AG04449 (cell line): ENCODE data around the gene POP4.

Experiments
- CTCF ChIA-PET: fragments of 350-600 bp; formaldehyde crosslinking; extraction: SDS; loops from one replicate; lab custom pipeline; 2021; ENCODE audit warnings: antibody characterized with exemption; lab: Yijun Ruan, JAX
- POLR2A ChIA-PET: fragments of 400-600, 350-600 bp; formaldehyde crosslinking; extraction: SDS; loops from one replicate; lab custom pipeline; 2020; ENCODE audit warnings: antibody characterized with exemption, inconsistent platforms; lab: Yijun Ruan, JAX
- DNase-seq: peaks from one replicate; pipeline ENCODE4 v3.0.0-alpha.2; 2010; ENCODE audit warnings: low read depth, low spot score
- H3K4me3 ChIP-seq: 2 replicates; pipeline ENCODE4 v1.5.1; 2011; ENCODE audit warnings: low read depth, mild to moderate bottlenecking, control low read depth, low read length
- TF ChIP-seq, protein P1 (sequence below): IDR thresholded peaks from one replicate; pipeline ENCODE4 v1.5.1; 2011; ENCODE audit warnings: mild to moderate bottlenecking, moderate library complexity, low read length, control low read depth, inconsistent platforms; ENCODE audit not compliant: insufficient read depth; ENCODE audit errors: missing control alignments

POP4 gene

GRCh38 chr19:29612801-29613595 lies 6.9 kb downstream of the POP4 start:
- ChIA-PET CTCF (interaction anchor here (3.8 to 22.2 kb wide), 6 partner anchors 12 to 112 kb away, joined by 21 to 647 read pairs (median 89); partner anchors contain the start of gene C19orf12), POLR2A (interaction anchor here (0.8 kb wide), 1 partner anchor 103 kb away, joined by 3 read pairs; no protein-coding TSS in a partner anchor)
- TF ChIP-seq, protein P1, sequence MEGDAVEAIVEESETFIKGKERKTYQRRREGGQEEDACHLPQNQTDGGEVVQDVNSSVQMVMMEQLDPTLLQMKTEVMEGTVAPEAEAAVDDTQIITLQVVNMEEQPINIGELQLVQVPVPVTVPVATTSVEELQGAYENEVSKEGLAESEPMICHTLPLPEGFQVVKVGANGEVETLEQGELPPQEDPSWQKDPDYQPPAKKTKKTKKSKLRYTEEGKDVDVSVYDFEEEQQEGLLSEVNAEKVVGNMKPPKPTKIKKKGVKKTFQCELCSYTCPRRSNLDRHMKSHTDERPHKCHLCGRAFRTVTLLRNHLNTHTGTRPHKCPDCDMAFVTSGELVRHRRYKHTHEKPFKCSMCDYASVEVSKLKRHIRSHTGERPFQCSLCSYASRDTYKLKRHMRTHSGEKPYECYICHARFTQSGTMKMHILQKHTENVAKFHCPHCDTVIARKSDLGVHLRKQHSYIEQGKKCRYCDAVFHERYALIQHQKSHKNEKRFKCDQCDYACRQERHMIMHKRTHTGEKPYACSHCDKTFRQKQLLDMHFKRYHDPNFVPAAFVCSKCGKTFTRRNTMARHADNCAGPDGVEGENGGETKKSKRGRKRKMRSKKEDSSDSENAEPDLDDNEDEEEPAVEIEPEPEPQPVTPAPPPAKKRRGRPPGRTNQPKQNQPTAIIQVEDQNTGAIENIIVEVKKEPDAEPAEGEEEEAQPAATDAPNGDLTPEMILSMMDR, result no peak

GRCh38 chr19:29614046-29614445 lies 8.0 kb downstream of the POP4 start:
- no peak overlapping the region for H3K4me3 ChIP-seq
- DNase-seq, result no peak
- POLR2A ChIA-PET, result no interaction called here
- CTCF ChIA-PET, result interaction anchor here (0.8 to 22.2 kb wide), 5 partner anchors 11 to 97 kb away, joined by 3 to 647 read pairs (median 24); partner anchors contain the start of gene C19orf12
- TF ChIP-seq, protein P1, result no peak

More at GRCh38 chr19:29612801-29613595, 6.9 kb downstream of the POP4 start:
- DNase-seq, result no peak
- H3K4me3 ChIP-seq, result no peak overlapping the region

DNA sequence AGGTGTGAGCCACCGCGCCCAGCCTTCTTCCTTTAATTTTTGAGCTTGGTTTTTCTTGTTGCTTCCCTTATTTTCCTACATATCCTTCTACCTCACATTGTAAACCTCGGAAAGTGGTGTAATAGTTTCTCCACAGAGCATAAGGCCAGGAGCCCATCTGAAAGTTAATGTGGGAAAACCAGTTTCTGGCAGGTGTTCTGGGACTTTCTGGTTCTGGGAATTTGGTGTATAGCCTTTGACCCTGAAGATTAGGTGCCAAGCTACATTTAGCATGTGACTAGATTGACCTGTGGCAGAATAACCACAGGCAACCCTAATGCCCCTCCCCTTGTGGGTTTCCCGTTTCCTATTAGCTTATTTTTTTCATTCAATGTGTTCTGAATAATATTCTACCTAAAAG lies 8.7 kb downstream of the POP4 start:
- no peak overlapping the region for H3K4me3 ChIP-seq
- TF ChIP-seq, protein P1, result no peak
- DNase-seq, result no peak
- CTCF ChIA-PET, result interaction anchor here (0.6 to 22.2 kb wide), 7 partner anchors 8 to 97 kb away, joined by 3 to 647 read pairs (median 3); partner anchors contain the start of genes C19orf12 and POP4
- POLR2A ChIA-PET, result no interaction called here

DNA sequence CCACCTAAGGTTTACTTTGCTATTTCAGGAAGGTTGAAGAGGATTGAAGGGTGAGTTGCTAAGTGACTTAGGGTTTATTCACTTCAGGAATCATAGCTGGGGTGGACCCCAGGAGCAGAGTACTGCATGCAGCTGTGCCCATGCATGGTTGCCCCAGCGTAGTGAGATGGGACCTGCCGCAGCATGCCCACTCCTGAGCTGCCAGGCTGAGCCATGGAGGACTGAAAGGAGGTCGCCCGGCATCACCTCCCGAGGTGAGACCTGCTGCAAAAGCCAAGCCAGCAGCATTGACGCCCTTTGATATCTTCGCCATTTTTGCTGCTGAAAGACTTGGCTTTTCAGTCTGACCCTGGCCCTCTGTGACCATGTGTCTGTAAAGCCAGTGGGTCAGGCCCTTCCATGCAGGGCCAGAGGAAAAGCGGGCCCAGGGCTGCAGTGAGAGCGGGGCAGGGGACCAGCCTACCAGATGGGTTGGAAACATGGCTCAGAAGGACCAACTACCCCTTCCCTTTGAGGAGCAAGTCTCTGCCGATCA lies 9.9 kb downstream of the POP4 start:
- DNase-seq, result no peak
- ChIA-PET CTCF (interaction anchor here (22.2 kb wide), 1 partner anchor 96 kb away, joined by 647 read pairs; the partner anchor contains the start of gene C19orf12), POLR2A (no interaction called here)
- H3K4me3 ChIP-seq, result no peak overlapping the region
- TF ChIP-seq, protein P1, result no peak

DNA sequence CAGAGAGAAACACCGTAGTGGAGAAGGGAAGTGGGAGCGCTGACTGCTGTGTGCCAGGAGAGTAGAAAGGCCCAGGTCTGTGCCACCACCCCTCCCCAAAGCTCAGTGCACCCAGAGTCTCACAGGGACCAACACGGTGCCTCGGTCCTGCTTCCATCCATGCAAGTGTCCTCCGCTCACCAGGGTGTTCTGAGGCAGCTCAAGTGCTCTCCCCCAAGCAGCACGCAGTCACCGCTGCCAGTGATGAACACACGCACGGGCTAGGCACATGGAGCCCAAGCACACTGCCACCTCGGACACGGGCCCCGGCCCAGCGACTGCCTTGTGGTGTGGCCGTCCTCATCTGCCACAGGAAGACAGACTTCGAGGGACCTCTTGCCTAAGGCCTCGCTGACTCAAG lies 10.5 kb downstream of the POP4 start:
- POLR2A ChIA-PET, result interaction anchor here (1.1 to 1.6 kb wide), 2 partner anchors 10 to 100 kb away, joined by 3 to 4 read pairs; partner anchors contain the start of gene POP4
- CTCF ChIA-PET, result interaction anchor here (22.2 kb wide), 1 partner anchor 95 kb away, joined by 647 read pairs; the partner anchor contains the start of gene C19orf12

More for the DNA sequence above, 10.5 kb downstream of the POP4 start:
- H3K4me3 ChIP-seq, result no peak overlapping the region
- no peak for DNase-seq
- TF ChIP-seq, protein P1, result no peak
